IMR-90 (cell line): Measurements from ENCODE around the gene CCDC148. TPM values are rescaled to one million over a fixed set of nuclear protein-coding genes. Genes with fewer than 3 reads are reported as not detected.

Experiments used
- ATAC-seq: fragments of 200-7000 bp; cut with Tn5 transposase; 2 replicates; pipeline ENCODE4 v1.9.1; 2020; ENCODE audit warnings: low read depth, mild to moderate bottlenecking, moderate library complexity
- BruUV-seq: library from RNA; stranded (reverse); fragments of 400-500 nt; replicated peaks from 2 replicates; lab custom pipeline; 2021; lab: Mats Ljungman, UMichigan
- CTCF ChIA-PET: fragments of 300-600 bp; formaldehyde crosslinking; extraction: SDS; loops from one replicate; lab custom pipeline; 2021; ENCODE audit warnings: antibody characterized with exemption; lab: Yijun Ruan, JAX
- POLR2A ChIA-PET: fragments of 300-600 bp; sonication (Branson Sonifier 250); formaldehyde crosslinking; loops from one replicate; lab custom pipeline; 2022; ENCODE audit warnings: antibody characterized with exemption; ENCODE audit not compliant: unreplicated experiment; lab: Charles Lee
- DNase-seq: peaks from one replicate; pipeline ENCODE4 v3.0.0; 2013
- H2AFZ ChIP-seq: replicated peaks from 2 replicates; pipeline ENCODE3; 2013; ENCODE audit warnings: low read length, mild to moderate bottlenecking; ENCODE audit not compliant: poor library complexity
- H2AK5ac ChIP-seq: 2 replicates; pipeline ENCODE4 v1.6.1; 2013; ENCODE audit warnings: low read depth, low read length, inconsistent platforms
- H2AK9ac ChIP-seq: replicated peaks from 2 replicates; pipeline ENCODE3; 2013; ENCODE audit warnings: mild to moderate bottlenecking, low read depth, low read length, moderate library complexity; ENCODE audit not compliant: poor library complexity
- H2BK120ac ChIP-seq: 2 replicates; pipeline ENCODE4 v1.6.1; 2013; ENCODE audit warnings: low read depth, low read length, inconsistent platforms
- H2BK15ac ChIP-seq: 3 replicates; pipeline ENCODE4 v1.6.1; 2013; ENCODE audit warnings: low read depth, low read length, inconsistent platforms
- H2BK20ac ChIP-seq: 2 replicates; pipeline ENCODE4 v1.6.1; 2013; ENCODE audit warnings: low read depth, mild to moderate bottlenecking, inconsistent platforms, low read length, moderate library complexity
- H2BK5ac ChIP-seq: 2 replicates; pipeline ENCODE4 v1.6.1; 2013; ENCODE audit warnings: mild to moderate bottlenecking, low read depth, low read length, inconsistent platforms; ENCODE audit not compliant: poor library complexity, severe bottlenecking
- H3K14ac ChIP-seq: replicated peaks from 2 replicates; pipeline ENCODE4 v1.6.1; 2013; ENCODE audit warnings: low read depth, low read length, inconsistent platforms
- H3K18ac ChIP-seq: 2 replicates; pipeline ENCODE4 v1.6.1; 2013; ENCODE audit warnings: low read depth, low read length, control low read depth
- H3K23ac ChIP-seq: 2 replicates; pipeline ENCODE4 v1.6.1; 2013; ENCODE audit warnings: low read depth, low read length, inconsistent platforms
- H3K27ac ChIP-seq: 2 replicates; pipeline ENCODE4 v1.5.1; 2013; ENCODE audit warnings: mild to moderate bottlenecking, control low read depth, low read length; ENCODE audit not compliant: insufficient read depth
- H3K27me3 ChIP-seq: 2 replicates; pipeline ENCODE4 v1.6.1; 2013; ENCODE audit warnings: low read length; ENCODE audit not compliant: control insufficient read depth, insufficient read depth
- H3K36me3 ChIP-seq: 2 replicates; pipeline ENCODE4 v1.6.1; 2013; ENCODE audit warnings: low read length, mixed read lengths; ENCODE audit not compliant: control insufficient read depth, insufficient read depth
- H3K4ac ChIP-seq: 2 replicates; pipeline ENCODE4 v1.6.1; 2013; ENCODE audit warnings: low read depth, low read length, inconsistent platforms
- H3K4me1 ChIP-seq: 2 replicates; pipeline ENCODE4 v1.6.1; 2013; ENCODE audit warnings: low read length, mixed read lengths; ENCODE audit not compliant: control insufficient read depth, insufficient read depth
- H3K4me2 ChIP-seq: 2 replicates; pipeline ENCODE4 v1.6.1; 2013; ENCODE audit warnings: low read depth, mild to moderate bottlenecking, control low read depth, low read length, moderate library complexity
- H3K4me3 ChIP-seq: 2 replicates; pipeline ENCODE4 v1.5.1; 2013; ENCODE audit warnings: low read depth, mild to moderate bottlenecking, control low read depth, low read length, moderate library complexity; ENCODE audit not compliant: insufficient read depth
- H3K56ac ChIP-seq: 2 replicates; pipeline ENCODE4 v1.6.1; 2013; ENCODE audit warnings: low read length, inconsistent platforms; ENCODE audit not compliant: insufficient read depth; ENCODE audit errors: extremely low read depth
- H3K79me1 ChIP-seq, 2 experiments: 2 replicates each; pipeline ENCODE4 v1.6.1; 2013; ENCODE audit warnings: low read length in 2 of 2, inconsistent platforms in 1 of 2, low read depth in 1 of 2
- H3K9ac ChIP-seq: 2 replicates; pipeline ENCODE4 v1.6.1; 2013; ENCODE audit warnings: low read depth, low read length, control low read depth
- H3K9me1 ChIP-seq: 2 replicates; pipeline ENCODE4 v1.6.1; 2013; ENCODE audit warnings: low read length, inconsistent platforms; ENCODE audit not compliant: insufficient read depth
- H3K9me3 ChIP-seq: 2 replicates; pipeline ENCODE4 v1.6.1; 2013; ENCODE audit warnings: low read length; ENCODE audit not compliant: control insufficient read depth, insufficient read depth
- H4K20me1 ChIP-seq: 2 replicates; pipeline ENCODE4 v1.6.1; 2013; ENCODE audit warnings: low read length, inconsistent platforms; ENCODE audit not compliant: insufficient read depth
- H4K5ac ChIP-seq: 2 replicates; pipeline ENCODE4 v1.6.1; 2013; ENCODE audit warnings: mild to moderate bottlenecking, low read depth, low read length, control low read depth
- H4K8ac ChIP-seq, 2 experiments: 2 replicates each; pipeline ENCODE4 v1.6.1; 2013; ENCODE audit warnings: low read depth in 2 of 2, low read length in 2 of 2, control low read depth in 1 of 2, inconsistent platforms in 1 of 2
- H4K91ac ChIP-seq: 2 replicates; pipeline ENCODE4 v1.6.1; 2013; ENCODE audit warnings: low read depth, low read length, inconsistent platforms; ENCODE audit not compliant: insufficient read depth
- CTCF ChIP-seq: conservative IDR thresholded peaks from 2 replicates; pipeline ENCODE4 v1.5.1; 2012; ENCODE audit warnings: mild to moderate bottlenecking, low read depth, low read length, improper control_type of control experiment
- ELK1 ChIP-seq: fragments of 150-350 bp; IDR thresholded peaks from 2 replicates; pipeline ENCODE4 v1.6.1; 2016; ENCODE audit warnings: low read depth, mild to moderate bottlenecking, low read length, moderate library complexity, borderline replicate concordance
- FOS ChIP-seq: fragments of 150-350 bp; IDR thresholded peaks from 2 replicates; pipeline ENCODE4 v1.6.1; 2016; ENCODE audit warnings: low read depth, low read length
- MAZ ChIP-seq: IDR thresholded peaks from 2 replicates; pipeline ENCODE4 v1.6.1; 2012; ENCODE audit warnings: low read depth, mild to moderate bottlenecking, low read length, improper control_type of control experiment, moderate library complexity, borderline replicate concordance
- NFE2L2 ChIP-seq: fragments of 150-350 bp; IDR thresholded peaks from 2 replicates; pipeline ENCODE4 v1.6.1; 2016; ENCODE audit warnings: low read depth, mild to moderate bottlenecking, low read length
- RCOR1 ChIP-seq: IDR thresholded peaks from 2 replicates; pipeline ENCODE4 v1.6.1; 2012; ENCODE audit warnings: mild to moderate bottlenecking, low read length, improper control_type of control experiment; ENCODE audit not compliant: insufficient replicate concordance
- SMC3 ChIP-seq: fragments of 150-350 bp; IDR thresholded peaks from 2 replicates; pipeline ENCODE4 v1.6.1; 2016; ENCODE audit warnings: low read depth, mild to moderate bottlenecking, antibody characterized with exemption, low read length, moderate library complexity
- USF2 ChIP-seq: fragments of 150-350 bp; IDR thresholded peaks from 2 replicates; pipeline ENCODE4 v1.6.1; 2017; ENCODE audit warnings: mild to moderate bottlenecking, antibody characterized with exemption, low read length, low read depth
- whole genome bisulfite sequencing, 2 experiments: methylation state at CpG; one replicate each; pipeline versions ENCODE4 v1.1.5 to v1.1.7; 2013; ENCODE audit warnings: missing lambda C conversion rate in 2 of 2; ENCODE audit not compliant: insufficient read length in 1 of 2; ENCODE audit errors: extremely low coverage in 2 of 2; 5-methylcytosine and 5-hydroxymethylcytosine counted together
- dilution Hi-C: fragments of 300-500 bp; cut with HindIII; formaldehyde crosslinking; loops from one replicate; pipeline ENCODE4 v1.14.3; 2018; ENCODE audit warnings: low sequenced_read_pairs; ENCODE audit not compliant: unreplicated experiment
- in situ Hi-C: fragments of 300-500 bp; cut with MboI; formaldehyde crosslinking; loops from 3 replicates; pipeline ENCODE4 v1.14.3; 2019; ENCODE audit warnings: low sequenced_read_pairs, inconsistent platforms, mixed read lengths
- intact Hi-C: fragments of 100-400 bp; cut with micrococcal nuclease; formaldehyde crosslinking; loops from 2 replicates; pipeline ENCODE4 v1.10.0; 2022
- polyA plus RNA-seq, 3 experiments: library from polyadenylated mRNA; depleted of rRNA; stranded (reverse); fragments of >200 nt; gene quantifications; 2 replicates each; pipeline ENCODE4 v1.2.3, GENCODE V29; 2012; ENCODE audit warnings: low replicate concordance in 1 of 3
- total RNA-seq: library from RNA; depleted of rRNA; stranded (reverse); fragments of >200 nt; gene quantifications from 2 replicates; pipeline ENCODE4 v1.2.3, GENCODE V29; 2012

CCDC148 gene
- total and polyA plus RNA-seq, 2 of the 4 experiments (the other 2 are of a cell fraction), result 0.18 to 0.31 TPM

GRCh38 chr2:158297120-158297519, 159.4 kb downstream of the CCDC148 start:
- Histone ChIP-seq H3K9me1 (no peaks in the 10 kb centered on the region), H4K8ac (no peak overlapping the region), H3K27ac (no peak overlapping the region), H3K9me3 (no peaks in the 10 kb centered on the region), H3K36me3 (no peaks in the 10 kb centered on the region), H3K4ac (no peak overlapping the region), H3K14ac (no peak overlapping the region), H2BK5ac (no peak overlapping the region), H3K27me3 (no peaks in the 10 kb centered on the region), H3K18ac (no peak overlapping the region), H2AFZ (no peak overlapping the region), H3K23ac (no peak overlapping the region), H3K56ac (no peak overlapping the region), H2BK120ac (no peak overlapping the region), H3K4me3 (no peak overlapping the region), H2BK20ac (no peak overlapping the region), H2AK5ac (no peak overlapping the region), H2BK15ac (no peak overlapping the region), H2AK9ac (no peak overlapping the region), H3K9ac (no peak overlapping the region), H4K91ac (no peak overlapping the region), H4K5ac (no peak overlapping the region), H3K79me1 (no peaks in the 10 kb centered on the region), H4K20me1 (no peaks in the 10 kb centered on the region), H3K4me1 (no peaks in the 10 kb centered on the region), H3K4me2 (no peak overlapping the region)
- WGBS, 2 experiments, result no CpG with 5 or more reads among the region's 2 CpGs
- intact Hi-C loops (no loop called here), in situ Hi-C loops (no loop called here), dilution Hi-C loops (no loop called here)
- TF ChIP-seq NFE2L2, result no peak
- TF ChIP-seq SMC3, result no peak
- no peak for TF ChIP-seq FOS
- TF ChIP-seq RCOR1, result no peak
- TF ChIP-seq CTCF, result no peak
- no peak for TF ChIP-seq ELK1
- TF ChIP-seq MAZ, result no peak
- no peak for TF ChIP-seq USF2
- ChIA-PET POLR2A (no interaction called here), CTCF (no interaction called here)
- ATAC-seq, result no peak
- no TSS peak for BruUV-seq
- DNase-seq, result no peak
